PC-9 (cell line): ENCODE data around the gene IQSEC1. TPM values are rescaled to one million over a fixed set of nuclear protein-coding genes. Genes with fewer than 3 reads are reported as not detected.

Experiments used
- BruUV-seq: library from RNA; stranded (reverse); fragments of 400-500 nt; replicated peaks from 2 replicates; lab custom pipeline; 2021; lab: Mats Ljungman, UMichigan
- CTCF ChIA-PET: fragments of 300-600 bp; sonication (Branson Sonifier 250); formaldehyde crosslinking; loops from one replicate; lab custom pipeline; 2022; ENCODE audit warnings: antibody characterized with exemption; lab: Charles Lee
- POLR2A ChIA-PET: fragments of 300-600 bp; sonication (Branson Sonifier 250); formaldehyde crosslinking; loops from one replicate; lab custom pipeline; 2022; ENCODE audit warnings: antibody characterized with exemption; ENCODE audit not compliant: unreplicated experiment; lab: Charles Lee
- DNase-seq, 2 experiments: peaks; one replicate each; pipeline versions ENCODE4 v3.0.0 to v3.0.0-alpha.2; 2015 to 2022; ENCODE audit warnings: mixed read lengths in 1 of 2
- H2AFZ ChIP-seq: fragments of 200-600 bp; sonication (generic); 2 replicates; pipeline ENCODE4 v1.8.1; 2017; ENCODE audit warnings: antibody characterized with exemption
- H3F3A ChIP-seq: fragments of 200-600 bp; sonication (generic); 2 replicates; pipeline ENCODE4 v1.8.1; 2017; ENCODE audit warnings: antibody characterized with exemption, mild to moderate bottlenecking, low read depth; ENCODE audit not compliant: insufficient read depth
- H3K27ac ChIP-seq: fragments of 200-600 bp; sonication (generic); 2 replicates; pipeline ENCODE4 v1.6.1; 2016; ENCODE audit warnings: mixed run types
- H3K27me3 ChIP-seq: fragments of 200-600 bp; sonication (generic); 2 replicates; pipeline ENCODE4 v1.6.1; 2016; ENCODE audit warnings: low read depth, mixed run types; ENCODE audit not compliant: insufficient read depth
- H3K36me3 ChIP-seq: fragments of 200-600 bp; sonication (generic); 2 replicates; pipeline ENCODE4 v1.6.1; 2016; ENCODE audit warnings: low read depth, mixed run types
- H3K4me1 ChIP-seq: fragments of 200-600 bp; sonication (generic); replicated peaks from 2 replicates; pipeline ENCODE4 v1.6.1; 2016; ENCODE audit warnings: mixed run types; ENCODE audit not compliant: insufficient read depth
- H3K4me2 ChIP-seq: fragments of 200-600 bp; sonication (generic); 2 replicates; pipeline ENCODE4 v1.6.1; 2017; ENCODE audit warnings: mixed run types
- H3K4me3 ChIP-seq: fragments of 200-600 bp; sonication (generic); 2 replicates; pipeline ENCODE4 v1.6.1; 2016; ENCODE audit warnings: mixed run types
- H3K79me2 ChIP-seq: fragments of 200-600 bp; sonication (generic); 2 replicates; pipeline ENCODE4 v1.6.1; 2017; ENCODE audit warnings: low read depth, mixed run types
- H3K9me2 ChIP-seq: fragments of 200-600 bp; sonication (generic); 2 replicates; pipeline ENCODE4 v1.8.1; 2017; ENCODE audit warnings: mild to moderate bottlenecking; ENCODE audit not compliant: insufficient read depth
- H3K9me3 ChIP-seq: fragments of 200-600 bp; sonication (generic); 2 replicates; pipeline ENCODE4 v1.8.1; 2016; ENCODE audit warnings: low read depth; ENCODE audit not compliant: insufficient read depth
- H4K20me1 ChIP-seq: fragments of 200-600 bp; sonication (generic); 2 replicates; pipeline ENCODE4 v1.8.1; 2017; ENCODE audit not compliant: insufficient read depth
- CTCF ChIP-seq: fragments of 200-600 bp; sonication (generic); conservative IDR thresholded peaks from 2 replicates; pipeline ENCODE4 v1.6.1; 2017; ENCODE audit warnings: mixed run types, antibody characterized with exemption, mild to moderate bottlenecking, moderate library complexity
- EZH2 ChIP-seq: fragments of 200-600 bp; sonication (generic); IDR thresholded peaks from 2 replicates; pipeline ENCODE4 v1.8.0; 2017; ENCODE audit warnings: antibody characterized with exemption, low read depth
- intact Hi-C: fragments of 100-400 bp; cut with micrococcal nuclease; formaldehyde crosslinking; loops from one replicate; pipeline ENCODE4 v1.10.0; 2022; ENCODE audit not compliant: unreplicated experiment
- total RNA-seq: library from RNA; stranded (reverse); gene quantifications from 2 replicates; pipeline ENCODE4 v1.2.3, GENCODE V29; 2021

Gene IQSEC1
- total RNA-seq, 1 experiment from 2014 or later, result 30.7 TPM

- CTCF ChIA-PET, result no interaction called here
- POLR2A ChIA-PET, result no interaction called here
- intact Hi-C loops, result no loop called here
Measured at GRCh38 chr3:12907729-12908128, 165.5 kb downstream of the IQSEC1 start.

GRCh38 chr3:12907296-12907695, 165.9 kb downstream of the IQSEC1 start:
- Histone ChIP-seq H3K27ac (no peak overlapping the region), H3K4me1 (no peaks in the 10 kb centered on the region), H3K36me3 (no peaks in the 10 kb centered on the region), H3K4me3 (no peak overlapping the region), H3K79me2 (no peaks in the 10 kb centered on the region), H3K27me3 (no peaks in the 10 kb centered on the region), H3K9me3 (no peaks in the 10 kb centered on the region), H3K4me2 (no peak overlapping the region), H2AFZ (no peak overlapping the region), H4K20me1 (peaks cover 4% of the 10 kb centered on the region; the same call in 1 of the 2 replicates), H3K9me2 (no peaks in the 10 kb centered on the region), H3F3A (no peaks in the 10 kb centered on the region)
- no TSS peak for BruUV-seq
- ChIA-PET CTCF (no interaction called here), POLR2A (no interaction called here)
- no peak for DNase-seq
- intact Hi-C loops, result no loop called here
- no peak for TF ChIP-seq CTCF
- TF ChIP-seq EZH2, result no peak

More at GRCh38 chr3:12907729-12908128, 165.5 kb downstream of the IQSEC1 start:
- Histone ChIP-seq H4K20me1 (peaks cover 4% of the 10 kb centered on the region; the same call in 1 of the 2 replicates), H3K4me2 (no peak overlapping the region), H3F3A (no peaks in the 10 kb centered on the region), H3K36me3 (no peaks in the 10 kb centered on the region), H3K9me3 (no peaks in the 10 kb centered on the region), H2AFZ (no peak overlapping the region), H3K4me1 (no peaks in the 10 kb centered on the region), H3K27me3 (no peaks in the 10 kb centered on the region), H3K79me2 (no peaks in the 10 kb centered on the region), H3K9me2 (no peaks in the 10 kb centered on the region), H3K27ac (no peak overlapping the region), H3K4me3 (no peak overlapping the region)
- no peak for DNase-seq
- TF ChIP-seq EZH2 (no peak), CTCF (no peak)
- BruUV-seq, result no TSS peak

GRCh38 chr3:12906916-12907290, 166.3 kb downstream of the IQSEC1 start:
- Histone ChIP-seq H2AFZ (no peak overlapping the region), H3K4me1 (no peaks in the 10 kb centered on the region), H3K9me2 (no peaks in the 10 kb centered on the region), H3K79me2 (no peaks in the 10 kb centered on the region), H3K9me3 (no peaks in the 10 kb centered on the region), H4K20me1 (peaks cover 4% of the 10 kb centered on the region; the same call in 1 of the 2 replicates), H3K36me3 (no peaks in the 10 kb centered on the region), H3K4me2 (no peak overlapping the region), H3F3A (no peaks in the 10 kb centered on the region), H3K27ac (no peak overlapping the region), H3K4me3 (no peak overlapping the region), H3K27me3 (no peaks in the 10 kb centered on the region)
- TF ChIP-seq EZH2 (no peak), CTCF (no peak)
- POLR2A ChIA-PET, result no interaction called here
- DNase-seq, result no peak
- intact Hi-C loops, result no loop called here
- CTCF ChIA-PET, result no interaction called here
- no TSS peak for BruUV-seq
